Tibial nerve (tissue), 4 donors: ENCODE results near the gene ZNF407. TPM values are rescaled to one million over a fixed set of nuclear protein-coding genes. Genes with fewer than 3 reads are reported as not detected.

ENCODE experiments used
- DNase-seq, 2 donors: peaks; one replicate each; pipeline ENCODE4 v3.0.0-alpha.2; 2019; ENCODE audit warnings: low spot score in 2 of 2
- H3K27ac ChIP-seq, 4 donors: fragments of 200-600 bp; sonication (generic) in 3 of 4; one replicate each; pipeline ENCODE4 v1.5.1; 2017 to 2019; ENCODE audit warnings: mild to moderate bottlenecking in 1 of 4
- H3K27me3 ChIP-seq, 2 donors: fragments of 200-600 bp; sonication (generic) in 1 of 2; one replicate each; pipeline versions ENCODE4 v1.5.1 to v1.6.0; 2017 to 2019
- H3K36me3 ChIP-seq, 3 donors: fragments of 200-600 bp; sonication (generic); one replicate each; pipeline ENCODE4 v1.5.1; 2018 to 2019
- H3K4me1 ChIP-seq, 4 donors: fragments of 200-600 bp; sonication (generic) in 3 of 4; one replicate each; pipeline ENCODE4 v1.5.1; 2017 to 2019
- H3K4me3 ChIP-seq, 4 donors: fragments of 200-600 bp; sonication (generic) in 3 of 4; one replicate each; pipeline ENCODE4 v1.5.1; 2017 to 2019; ENCODE audit warnings: mild to moderate bottlenecking in 1 of 4, moderate library complexity in 1 of 4
- H3K9me3 ChIP-seq, 4 donors: fragments of 200-600 bp; sonication (generic) in 3 of 4; one replicate each; pipeline ENCODE4 v1.5.1; 2017 to 2019
- EP300 ChIP-seq, 2 donors: sonication (generic); formaldehyde crosslinking; IDR thresholded peaks; one replicate each; pipeline ENCODE4 v1.6.1; 2017; ENCODE audit warnings: antibody characterized with exemption in 2 of 2, mild to moderate bottlenecking in 1 of 2
- POLR2A ChIP-seq, 2 donors: fragments of 450-650 bp; IDR thresholded peaks; one replicate each; pipeline ENCODE4 v1.6.1; 2017; ENCODE audit warnings: antibody characterized with exemption in 2 of 2, mild to moderate bottlenecking in 2 of 2, moderate library complexity in 2 of 2
- WGBS, 2 donors: methylation state at CpG; one replicate each; pipeline ENCODE4 v1.1.5; 2018; 5-methylcytosine and 5-hydroxymethylcytosine counted together
- total RNA-seq, 4 donors: library from RNA; depleted of rRNA; stranded (reverse); fragments of >200 nt; gene quantifications; one replicate each; pipeline ENCODE4 v1.1.0, GENCODE V29; 2016
- TF ChIP-seq, protein P1 (sequence below), 5 experiments: fragments of 200-600 bp in 3 of 5; fragments of 450-650 bp in 2 of 5; sonication (generic) in 3 of 5; IDR thresholded peaks; one replicate each; pipeline ENCODE4 v1.5.1; 2016 to 2019; ENCODE audit warnings: antibody characterized with exemption in 5 of 5, mild to moderate bottlenecking in 3 of 5, moderate library complexity in 2 of 5

ZNF407 gene
- total RNA-seq, 4 donors from 2014 or later, result 18.6 to 22.8 (median 19.6) TPM

GRCh38 chr18:74803769-74804168 lies 206.1 kb downstream of the ZNF407 start:
- TF ChIP-seq, protein P1, sequence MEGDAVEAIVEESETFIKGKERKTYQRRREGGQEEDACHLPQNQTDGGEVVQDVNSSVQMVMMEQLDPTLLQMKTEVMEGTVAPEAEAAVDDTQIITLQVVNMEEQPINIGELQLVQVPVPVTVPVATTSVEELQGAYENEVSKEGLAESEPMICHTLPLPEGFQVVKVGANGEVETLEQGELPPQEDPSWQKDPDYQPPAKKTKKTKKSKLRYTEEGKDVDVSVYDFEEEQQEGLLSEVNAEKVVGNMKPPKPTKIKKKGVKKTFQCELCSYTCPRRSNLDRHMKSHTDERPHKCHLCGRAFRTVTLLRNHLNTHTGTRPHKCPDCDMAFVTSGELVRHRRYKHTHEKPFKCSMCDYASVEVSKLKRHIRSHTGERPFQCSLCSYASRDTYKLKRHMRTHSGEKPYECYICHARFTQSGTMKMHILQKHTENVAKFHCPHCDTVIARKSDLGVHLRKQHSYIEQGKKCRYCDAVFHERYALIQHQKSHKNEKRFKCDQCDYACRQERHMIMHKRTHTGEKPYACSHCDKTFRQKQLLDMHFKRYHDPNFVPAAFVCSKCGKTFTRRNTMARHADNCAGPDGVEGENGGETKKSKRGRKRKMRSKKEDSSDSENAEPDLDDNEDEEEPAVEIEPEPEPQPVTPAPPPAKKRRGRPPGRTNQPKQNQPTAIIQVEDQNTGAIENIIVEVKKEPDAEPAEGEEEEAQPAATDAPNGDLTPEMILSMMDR (IDR thresholded peaks at IDR 0.05), result no peak
- TF ChIP-seq EP300 (IDR thresholded peaks at IDR 0.05) (no peak), POLR2A (IDR thresholded peaks at IDR 0.05) (no peak)
- Histone ChIP-seq H3K27ac (no peak overlapping the region), H3K36me3 (no peaks in the 10 kb centered on the region), H3K4me3 (no peak overlapping the region), H3K4me1 (peaks cover 0 to 3% (median 0%) of the 10 kb centered on the region in 4 donors), H3K27me3 (no peaks in the 10 kb centered on the region), H3K9me3 (no peaks in the 10 kb centered on the region)
- WGBS, 2 donors, result 79 to 83% methylated on average over 10 of the region's 10 CpGs
- DNase-seq, result no peak

DNA sequence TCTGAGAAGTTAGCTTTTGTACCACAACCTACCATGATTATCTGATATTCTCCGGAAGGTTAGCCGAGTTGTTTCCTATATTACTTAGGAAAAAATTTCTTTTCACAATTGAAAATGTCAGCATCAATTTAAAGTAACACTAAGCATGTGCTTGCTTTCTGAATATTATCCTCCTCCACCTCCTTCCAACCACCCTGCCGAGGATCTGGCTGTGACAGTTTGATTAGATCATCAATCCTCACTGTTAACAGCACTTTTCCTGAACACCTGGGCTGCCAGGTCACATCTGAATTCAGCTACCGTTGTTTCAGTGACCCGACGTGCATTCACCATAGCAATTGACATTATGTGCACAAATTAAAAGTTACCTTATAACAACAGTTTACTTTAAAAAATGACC lies 207.0 kb downstream of the ZNF407 start:
- TF ChIP-seq EP300 (IDR thresholded peaks at IDR 0.05), result no peak
- TF ChIP-seq, protein P1 (IDR thresholded peaks at IDR 0.05), result no peak
- no peak for TF ChIP-seq POLR2A (IDR thresholded peaks at IDR 0.05)
- H3K36me3 ChIP-seq, result no peaks in the 10 kb centered on the region
- no peak overlapping the region for H3K27ac ChIP-seq
- WGBS, 2 donors, result 65 to 66% methylated on average over 6 of the region's 6 CpGs
- no peak overlapping the region for H3K4me3 ChIP-seq
- no peaks in the 10 kb centered on the region for H3K4me1 ChIP-seq
- no peaks in the 10 kb centered on the region for H3K9me3 ChIP-seq
- DNase-seq, result no peak
- H3K27me3 ChIP-seq, result no peaks in the 10 kb centered on the region

DNA sequence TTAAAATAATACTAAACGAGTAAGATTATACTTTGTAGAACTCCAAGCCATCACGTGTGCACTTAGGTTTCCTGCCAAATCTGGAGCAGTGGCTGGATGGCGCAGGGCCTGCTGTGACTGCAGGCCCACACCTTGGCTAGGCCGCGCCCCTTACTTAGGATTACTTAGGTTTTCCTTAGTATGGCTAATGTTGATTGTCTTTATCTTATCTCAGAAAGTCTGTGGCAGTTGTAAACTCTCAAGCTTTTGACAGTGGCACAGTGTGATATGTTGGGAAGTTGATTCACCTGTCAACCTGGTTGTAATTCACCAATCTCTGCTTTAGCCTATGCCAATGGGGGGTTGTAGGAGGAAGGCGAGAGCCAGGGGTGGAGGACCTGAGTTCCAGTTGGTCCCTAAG lies 208.4 kb downstream of the ZNF407 start:
- Histone ChIP-seq H3K4me3 (no peak overlapping the region), H3K4me1 (no peaks in the 10 kb centered on the region), H3K36me3 (no peaks in the 10 kb centered on the region), H3K27me3 (no peaks in the 10 kb centered on the region), H3K27ac (no peak overlapping the region), H3K9me3 (no peaks in the 10 kb centered on the region)
- DNase-seq, result no peak
- no peak for TF ChIP-seq POLR2A (IDR thresholded peaks at IDR 0.05)
- TF ChIP-seq EP300 (IDR thresholded peaks at IDR 0.05), result no peak
- TF ChIP-seq, protein P1 (IDR thresholded peaks at IDR 0.05), result no peak
- WGBS, 2 donors, result 89 to 91% methylated on average over 6 of the region's 6 CpGs

GRCh38 chr18:74806700-74807416 lies 209.2 kb downstream of the ZNF407 start:
- no peaks in the 10 kb centered on the region for H3K36me3 ChIP-seq
- H3K4me1 ChIP-seq, result no peaks in the 10 kb centered on the region
- DNase-seq, result no peak
- TF ChIP-seq, protein P1 (IDR thresholded peaks at IDR 0.05), result no peak
- TF ChIP-seq EP300 (IDR thresholded peaks at IDR 0.05) (no peak), POLR2A (IDR thresholded peaks at IDR 0.05) (no peak)
- 87 to 88% methylated on average over 7 of the region's 7 CpGs for WGBS, 2 donors
- no peak overlapping the region for H3K4me3 ChIP-seq
- no peaks in the 10 kb centered on the region for H3K9me3 ChIP-seq
- no peak overlapping the region for H3K27ac ChIP-seq
- H3K27me3 ChIP-seq, result no peaks in the 10 kb centered on the region

- TF ChIP-seq, protein P1 (IDR thresholded peaks at IDR 0.05), result no peak
- TF ChIP-seq EP300 (IDR thresholded peaks at IDR 0.05) (no peak), POLR2A (IDR thresholded peaks at IDR 0.05) (no peak)
- H3K9me3 ChIP-seq, result peaks cover 0 to 3% (median 0%) of the 10 kb centered on the region in 4 donors
- WGBS, 2 donors, result 94 to 97% methylated on average over 2 of the region's 2 CpGs
Observed at GRCh38 chr18:74817576-74817975, 219.9 kb downstream of the ZNF407 start.

More at GRCh38 chr18:74817576-74817975, 219.9 kb downstream of the ZNF407 start:
- no peak overlapping the region for H3K27ac ChIP-seq
- H3K36me3 ChIP-seq, result peaks cover 0 to 4% (median 0%) of the 10 kb centered on the region in 3 donors
- H3K27me3 ChIP-seq, result no peaks in the 10 kb centered on the region
- no peaks in the 10 kb centered on the region for H3K4me1 ChIP-seq
- H3K4me3 ChIP-seq, result no peak overlapping the region
- DNase-seq, result no peak
